Forelimb muscle (tissue), 1 donor: ENCODE data around the gene KDELR1. TPM values are rescaled to one million over a fixed set of nuclear protein-coding genes. Genes with fewer than 3 reads are reported as not detected.

Experiments
- DNase-seq: peaks from one replicate; pipeline ENCODE4 v3.0.0-alpha.2; 2013; ENCODE audit warnings: low read depth
- polyA plus RNA-seq: library from polyadenylated mRNA; unstranded; fragments of 120-200 nt; gene quantifications from one replicate; pipeline ENCODE4 v1.2.1, GENCODE V29; 2013; ENCODE audit not compliant: insufficient read length

Gene KDELR1
- polyA plus RNA-seq, 1 donor: 109 TPM

DNA sequence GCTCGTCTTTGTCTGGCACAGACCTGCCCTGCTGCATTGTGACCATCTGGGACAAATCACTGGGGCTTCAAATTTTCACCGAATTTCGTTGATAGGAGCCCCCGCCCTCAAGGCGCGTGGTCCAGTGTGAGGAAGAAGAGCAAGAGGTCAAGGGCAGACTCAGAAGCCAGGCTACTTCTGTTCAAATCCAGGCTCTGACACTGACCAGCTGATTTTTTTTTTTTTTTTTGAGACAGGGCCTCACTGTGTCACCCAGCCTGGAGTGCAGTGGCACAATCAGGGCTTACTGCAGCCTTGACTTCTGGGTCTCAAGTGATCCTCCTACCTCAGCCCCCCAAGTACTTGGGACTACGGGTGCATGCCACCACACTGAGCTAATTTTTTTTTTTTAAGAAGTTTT, 20.0 kb downstream of the KDELR1 start:
- DNase-seq: no peak

DNA sequence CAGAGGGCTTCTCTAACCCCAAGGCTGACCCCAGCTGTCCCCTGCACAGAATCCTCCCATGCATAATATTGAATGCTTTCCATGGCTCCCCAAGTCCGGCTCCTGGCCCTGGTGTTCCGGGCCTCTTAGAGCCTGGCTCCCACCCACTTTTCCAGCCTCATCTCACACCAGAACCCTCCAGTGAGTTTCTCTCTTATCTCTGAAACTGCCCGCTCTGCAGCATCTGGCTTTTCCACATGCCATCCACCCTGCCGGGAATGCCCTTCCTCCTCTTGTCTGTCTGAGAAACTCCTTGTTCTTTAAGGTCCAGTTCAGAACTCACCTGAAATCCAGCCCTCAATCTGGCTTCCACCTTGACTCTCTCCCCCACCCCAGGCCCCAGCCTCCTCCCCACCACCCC, 20.4 kb downstream of the KDELR1 start:
- DNase-seq: no peak

DNA sequence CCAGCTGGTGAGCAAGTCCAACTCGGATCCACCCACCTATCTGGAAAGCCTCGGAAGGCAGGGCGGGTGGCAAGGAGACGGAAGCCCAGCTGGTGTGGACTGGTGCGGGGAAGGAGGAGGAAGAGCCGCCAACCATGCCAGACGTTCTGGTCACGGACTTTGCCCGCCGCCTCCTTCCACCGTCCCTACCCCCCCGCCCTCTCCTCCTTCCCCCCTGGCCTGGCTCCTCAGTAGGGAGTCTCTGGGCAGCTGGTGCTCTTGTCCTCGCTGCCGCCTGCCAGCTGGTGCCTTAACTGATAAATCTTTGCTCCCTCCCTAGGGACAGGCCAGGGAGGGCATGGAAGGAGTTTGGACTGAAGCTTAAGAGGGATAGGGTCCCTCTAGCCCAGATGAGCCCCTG, 22.4 kb downstream of the KDELR1 start:
- no peak for DNase-seq

DNA sequence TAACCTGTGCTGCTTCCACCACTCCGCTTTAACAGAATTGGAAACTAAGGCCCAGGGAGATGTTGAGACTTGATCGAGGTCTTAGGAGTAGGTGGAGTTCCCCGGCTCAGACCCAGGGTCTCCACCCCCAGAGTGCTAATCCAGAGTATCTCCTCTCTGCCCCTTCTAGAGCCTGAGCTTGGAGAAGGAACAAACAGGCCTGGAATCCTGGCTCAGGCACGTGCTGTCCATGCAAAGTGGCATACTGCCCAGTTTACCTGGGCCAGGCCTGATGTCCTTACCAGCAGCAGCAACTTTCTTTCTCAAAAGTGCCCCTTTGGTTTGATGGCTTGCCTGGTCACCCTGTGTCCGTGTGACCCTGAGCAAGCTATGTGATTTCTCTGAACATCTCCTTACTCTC, 23.5 kb downstream of the KDELR1 start:
- no peak for DNase-seq

DNA sequence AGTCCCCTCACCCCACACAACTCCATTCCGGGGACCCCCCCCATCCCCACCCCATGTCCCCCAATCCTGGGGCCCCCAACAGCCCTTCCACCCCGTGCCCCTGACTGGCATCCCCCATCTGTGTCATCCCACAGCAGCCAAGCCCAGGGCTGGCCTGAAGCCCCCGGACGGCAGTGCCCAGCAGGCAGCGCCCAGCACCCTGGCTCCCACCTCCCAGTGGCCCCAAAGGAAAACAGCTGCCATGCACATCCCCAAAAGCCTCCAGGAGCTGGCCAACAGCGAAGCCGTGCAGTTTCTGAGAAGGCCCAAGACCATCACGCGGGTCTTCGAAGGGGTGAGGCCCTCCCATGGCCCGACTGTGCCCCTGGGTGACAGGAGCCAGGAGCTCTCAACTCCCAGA, 25.7 kb downstream of the KDELR1 start:
- no peak for DNase-seq

DNA sequence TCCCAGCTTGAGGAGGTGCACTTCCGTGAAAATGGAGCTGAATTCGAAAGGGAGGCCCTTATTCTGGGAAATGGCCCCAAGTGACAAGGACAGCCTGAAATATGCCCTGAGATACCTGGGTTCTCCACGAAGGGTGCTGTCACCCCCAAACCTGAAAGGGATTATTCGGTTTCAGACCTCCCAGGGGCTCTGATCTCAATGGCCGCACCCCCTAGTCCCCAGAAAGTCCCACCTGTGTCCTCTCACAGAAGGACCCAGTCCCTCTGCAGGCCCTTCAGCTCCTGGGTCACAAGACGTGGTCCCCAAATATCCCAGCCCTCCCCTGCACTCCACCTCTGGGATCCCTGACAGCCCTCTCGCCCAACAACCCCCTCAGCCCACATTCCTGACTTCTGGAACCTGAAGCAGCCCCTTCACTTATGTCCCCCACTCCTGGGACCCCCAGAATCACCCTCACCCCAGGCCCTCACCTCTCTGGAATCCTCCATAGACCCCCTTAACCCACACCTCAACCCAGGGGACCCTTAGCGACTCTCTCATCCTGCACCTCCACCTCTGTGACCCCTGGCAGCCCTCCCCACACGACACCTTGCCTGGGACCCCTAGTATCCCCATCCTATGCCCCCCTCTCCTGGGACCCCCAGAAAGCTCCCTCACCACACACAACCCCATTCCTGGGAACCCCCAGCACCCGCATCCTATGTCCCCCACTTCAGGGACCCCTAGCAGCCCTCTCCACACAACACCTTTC, 26.6 kb downstream of the KDELR1 start:
- DNase-seq: no peak

DNA sequence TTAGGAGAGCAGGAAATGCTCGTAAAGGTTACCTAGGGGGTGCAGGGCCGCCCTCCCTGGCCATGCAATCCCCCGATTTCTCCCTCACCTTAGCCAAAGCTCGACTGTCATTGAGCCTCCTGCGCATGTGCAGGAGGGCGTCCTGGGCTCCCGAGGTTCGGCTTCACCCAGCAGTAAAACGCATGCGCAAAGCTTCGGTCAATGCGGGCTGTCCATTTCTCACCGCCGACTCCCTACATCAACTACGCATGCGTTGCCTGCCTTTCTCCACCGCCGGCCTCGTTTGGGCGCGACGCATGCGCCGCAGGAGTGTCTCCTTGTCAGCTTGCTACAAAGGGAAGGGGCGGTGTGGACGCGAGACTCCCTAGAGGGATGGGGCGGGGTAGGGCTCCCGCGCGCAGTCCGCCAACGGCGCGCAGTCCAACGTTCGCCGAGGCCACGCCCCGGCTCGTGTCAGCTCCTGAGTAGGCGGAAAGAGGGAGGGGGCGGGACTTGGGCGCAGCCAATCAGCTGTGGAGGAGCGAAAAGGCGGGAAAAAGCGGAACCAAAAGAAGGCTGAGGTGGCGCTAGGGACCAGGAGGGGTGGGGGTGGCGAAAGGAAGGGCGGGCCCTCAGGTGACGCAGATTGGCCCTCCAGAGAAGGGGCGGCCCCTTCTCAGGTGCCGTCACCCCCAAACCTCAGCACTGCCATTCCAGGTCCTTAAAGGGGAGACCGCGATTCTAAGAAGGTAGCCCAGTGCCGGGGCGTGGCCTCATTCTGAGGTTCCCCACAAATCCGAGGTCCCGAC, 27.3 kb downstream of the KDELR1 start, which contains the start of the genes SYNGR4 and TMEM143:
SYNGR4 (plus strand) TSS at position 558 of the 788 bp plus-strand sequence. CDS start 1,476 bp downstream, outside the sequence.
TMEM143 (minus strand) TSS at position 131 of the 788 bp plus-strand sequence; CDS start at position 111, 20 bp downstream.
- peak; percentile 100 for DNase-seq

DNA sequence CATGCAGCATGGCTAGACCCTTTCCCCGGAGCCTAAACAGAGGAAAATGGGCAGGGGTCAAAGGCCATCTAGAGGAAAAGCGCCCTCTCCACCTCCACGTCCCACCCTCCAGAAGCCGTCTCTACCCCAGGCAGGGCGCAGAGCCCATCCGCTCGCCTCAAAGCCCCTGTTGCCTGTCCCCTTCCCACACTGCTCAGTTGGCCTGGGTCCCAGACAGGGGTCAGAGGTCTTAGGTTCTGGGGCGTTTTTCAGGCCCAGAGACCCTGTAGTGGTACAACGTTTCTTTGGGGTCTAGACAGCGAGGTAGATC, 27.9 kb downstream of the KDELR1 start:
- no peak for DNase-seq

DNA sequence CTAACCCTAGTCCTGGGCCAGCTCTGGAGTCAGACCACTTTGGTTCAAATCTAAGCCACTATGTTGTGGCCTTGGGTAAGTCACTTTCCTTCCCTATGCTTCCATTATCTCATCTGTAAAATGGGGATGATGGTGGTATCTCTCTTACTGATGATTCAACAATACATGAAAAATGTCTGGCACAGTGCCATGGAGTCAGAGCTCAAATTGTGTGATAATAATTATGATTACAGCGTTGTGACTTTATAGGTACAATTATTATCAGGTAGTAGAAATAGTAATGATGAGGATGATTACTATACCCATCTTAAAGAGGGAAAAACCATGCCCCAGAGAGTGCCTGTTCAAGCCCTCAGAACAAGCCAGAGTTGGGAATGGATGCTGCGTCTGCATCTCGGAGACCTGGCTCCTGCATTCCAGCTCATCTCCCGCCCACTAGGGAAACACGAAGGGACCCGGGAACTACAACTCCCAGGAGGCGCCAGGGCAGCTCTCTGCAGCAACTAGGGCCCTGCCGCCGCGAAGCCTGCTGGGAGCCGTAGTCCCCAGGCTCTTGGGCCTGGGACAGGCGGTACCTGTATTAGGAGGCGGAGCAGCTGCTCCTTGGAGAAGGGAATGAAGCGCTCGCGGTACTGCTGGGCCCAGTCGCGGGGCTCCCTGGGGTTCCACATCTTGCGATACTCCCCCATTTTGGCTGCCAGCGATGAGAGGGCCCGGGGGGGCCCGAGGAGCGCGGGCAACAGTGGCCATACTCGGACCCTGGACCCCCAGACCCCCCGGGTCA, 28.4 kb downstream of the KDELR1 start:
- peak; percentile 86 for DNase-seq

DNA sequence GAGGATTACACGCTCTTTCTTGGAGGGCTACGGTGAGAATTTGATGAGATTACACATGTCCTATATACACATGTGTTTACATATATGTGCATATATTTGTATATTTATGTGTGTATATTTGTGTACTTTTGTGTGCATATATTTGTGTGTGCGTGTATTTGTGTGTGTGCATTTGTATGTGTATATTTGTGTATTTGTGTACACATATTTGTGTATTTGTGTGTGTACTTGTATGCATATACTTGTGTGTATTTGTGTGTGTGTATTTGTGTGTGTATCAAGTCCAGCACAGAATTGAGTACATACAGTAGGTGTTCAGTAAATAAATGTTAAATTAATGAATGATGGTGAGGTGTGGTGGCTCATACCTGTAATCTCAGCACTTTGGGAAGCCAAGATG, 29.4 kb downstream of the KDELR1 start:
- DNase-seq: no peak

DNA sequence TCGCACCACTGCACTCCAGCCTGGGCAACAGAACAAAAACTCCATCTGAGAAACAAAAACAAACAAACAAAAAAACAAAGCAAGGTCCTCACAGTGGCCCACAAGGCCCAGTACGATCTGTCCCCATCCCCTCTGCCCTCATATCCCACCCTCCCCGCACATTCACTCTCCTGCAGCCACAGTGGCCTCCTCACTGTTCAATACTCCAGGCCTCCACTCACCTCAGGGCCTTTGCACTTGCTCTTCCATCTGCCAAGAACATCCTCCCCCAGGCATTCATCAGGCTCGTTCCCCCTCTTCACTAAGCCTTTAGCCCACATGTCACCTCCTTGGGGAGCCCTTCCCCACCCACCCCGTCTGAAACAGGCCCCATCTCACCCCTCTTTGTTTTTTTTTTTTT, 32.2 kb downstream of the KDELR1 start:
- DNase-seq: no peak

DNA sequence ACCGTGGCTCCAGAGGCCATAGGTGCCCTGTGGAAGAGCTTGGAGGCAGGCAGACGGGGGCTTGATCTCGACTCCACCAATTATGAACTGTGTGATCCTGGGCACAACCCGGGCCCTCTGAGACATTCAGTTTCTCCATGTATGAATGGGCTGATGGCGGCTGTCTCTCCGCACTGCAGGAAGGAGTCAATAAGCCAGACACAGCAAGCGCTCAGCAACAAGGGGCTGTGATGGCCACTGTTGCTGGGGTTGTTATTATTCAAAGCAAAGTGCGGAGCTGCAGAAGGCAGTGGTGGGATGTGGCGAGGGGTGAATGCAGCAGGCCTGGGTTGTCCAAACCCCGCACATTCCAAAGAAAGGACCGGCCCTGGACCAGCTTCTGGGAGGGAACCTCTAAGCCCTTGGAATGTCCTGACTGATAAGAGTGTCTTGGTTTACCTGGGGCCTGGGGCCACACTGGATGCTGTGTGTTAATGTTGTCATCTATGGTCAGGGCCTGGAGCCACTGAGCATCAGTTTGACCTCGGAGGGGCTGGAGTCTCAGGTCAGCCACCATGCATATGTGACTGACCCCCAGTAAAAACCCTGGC, 35.9 kb downstream of the KDELR1 start:
- no peak for DNase-seq

DNA sequence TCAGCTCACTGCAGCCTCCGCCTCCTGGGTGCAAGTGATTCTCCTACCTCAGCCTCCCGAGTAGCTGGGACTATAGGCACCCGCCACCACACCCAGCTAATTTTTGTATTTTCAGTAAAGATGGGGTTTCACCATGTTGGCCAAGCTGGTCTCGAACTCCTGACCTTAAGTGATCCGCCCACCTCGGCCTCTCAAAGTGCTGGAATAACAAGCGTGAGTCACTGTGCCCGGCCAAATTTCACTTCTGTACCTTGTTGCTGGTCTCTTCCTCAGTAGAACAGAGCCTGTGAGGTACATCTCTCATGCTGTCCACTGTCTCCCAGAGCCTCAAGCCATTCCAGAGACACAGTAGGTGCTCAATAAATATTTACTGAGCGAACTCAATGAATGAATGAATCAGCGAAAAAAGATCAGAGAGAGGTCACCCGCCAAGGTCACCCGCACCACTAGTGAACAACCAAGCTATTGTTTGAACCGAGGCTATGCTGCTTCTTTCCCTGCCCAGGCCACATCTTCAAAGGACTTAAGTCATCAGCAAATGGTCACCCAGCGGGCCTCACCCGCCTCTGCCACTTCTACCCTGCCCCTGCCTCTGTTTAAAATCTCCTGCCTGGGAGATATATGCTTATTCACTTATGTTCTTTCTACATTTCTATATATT, 36.9 kb downstream of the KDELR1 start:
- no peak for DNase-seq

DNA sequence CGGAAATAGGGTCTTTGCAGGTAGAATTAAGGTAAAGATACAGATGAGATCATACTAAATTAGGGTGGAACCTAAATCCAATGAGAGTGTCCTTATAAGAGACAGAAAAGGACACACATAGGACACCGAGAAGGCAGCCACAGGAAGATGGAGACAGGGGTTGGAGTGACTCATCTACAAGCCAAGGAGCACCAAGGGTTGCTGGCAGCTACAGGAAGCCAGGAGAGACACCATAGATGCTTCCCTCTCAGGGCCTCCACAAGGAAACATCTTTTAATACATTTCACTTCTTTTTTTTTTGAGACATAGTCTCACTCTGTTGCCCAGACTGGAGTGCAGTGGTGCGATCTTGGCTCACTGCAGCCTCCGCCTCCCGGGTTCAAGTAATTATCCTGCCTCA, 37.7 kb downstream of the KDELR1 start:
- DNase-seq: no peak

DNA sequence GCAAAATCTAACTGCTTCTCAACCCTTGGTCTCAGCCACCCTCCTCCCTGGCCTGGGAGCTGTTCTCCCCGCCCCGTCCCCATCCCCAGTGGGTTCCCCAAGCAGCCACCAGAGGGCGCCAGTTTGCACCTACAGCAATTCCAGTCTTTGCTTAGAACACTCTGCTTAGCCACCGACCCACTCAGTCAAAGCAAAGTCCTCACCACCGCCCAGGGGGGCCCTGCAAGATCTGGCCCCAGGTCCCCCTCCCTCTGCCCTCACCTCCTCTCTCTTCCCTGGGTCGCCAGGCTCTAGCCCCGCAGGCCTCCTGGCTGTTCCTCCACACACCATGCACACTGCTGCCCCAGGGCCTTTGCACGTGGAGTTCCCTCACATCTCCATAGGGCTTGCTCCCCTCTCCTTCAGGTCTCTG, 40.0 kb downstream of the KDELR1 start:
- DNase-seq: no peak

DNA sequence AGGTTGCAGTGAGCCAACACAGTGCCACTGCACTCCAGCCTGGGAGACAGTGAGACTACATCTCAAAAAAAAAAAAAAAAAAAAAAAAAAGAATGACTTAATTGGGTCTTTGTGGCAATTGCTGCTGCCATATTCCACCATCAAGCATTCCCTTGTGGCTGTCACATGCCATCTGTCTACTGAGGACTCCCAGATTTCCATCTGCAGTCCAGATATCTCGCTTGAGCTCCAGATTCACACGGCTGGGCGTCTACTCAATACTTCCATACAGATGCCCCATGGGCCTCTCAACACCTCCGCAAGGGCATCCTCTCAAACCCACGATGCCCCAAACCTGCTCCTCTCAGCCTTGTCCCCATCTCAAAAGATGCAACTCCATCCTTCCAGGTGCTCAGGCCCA, 40.5 kb downstream of the KDELR1 start:
- no peak for DNase-seq

DNA sequence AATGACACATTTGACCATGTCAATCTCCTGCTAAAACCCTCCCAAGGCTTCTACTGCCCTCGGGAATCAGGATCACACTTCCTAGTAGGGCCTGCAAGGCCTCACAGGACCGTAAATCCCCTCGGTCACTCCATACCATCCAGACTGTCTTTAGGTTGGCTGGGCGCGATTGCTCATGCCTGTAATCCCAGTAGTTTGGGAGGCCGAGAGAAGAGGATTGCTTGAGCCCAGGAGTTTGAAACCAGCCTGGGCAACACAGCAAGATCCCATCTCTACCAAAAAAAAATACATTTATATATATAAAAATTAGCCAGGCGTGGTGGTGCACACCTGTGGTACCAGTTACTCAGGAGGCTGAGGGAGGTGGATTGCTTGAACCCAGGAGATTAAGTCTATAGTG, 42.6 kb downstream of the KDELR1 start:
- no peak for DNase-seq

DNA sequence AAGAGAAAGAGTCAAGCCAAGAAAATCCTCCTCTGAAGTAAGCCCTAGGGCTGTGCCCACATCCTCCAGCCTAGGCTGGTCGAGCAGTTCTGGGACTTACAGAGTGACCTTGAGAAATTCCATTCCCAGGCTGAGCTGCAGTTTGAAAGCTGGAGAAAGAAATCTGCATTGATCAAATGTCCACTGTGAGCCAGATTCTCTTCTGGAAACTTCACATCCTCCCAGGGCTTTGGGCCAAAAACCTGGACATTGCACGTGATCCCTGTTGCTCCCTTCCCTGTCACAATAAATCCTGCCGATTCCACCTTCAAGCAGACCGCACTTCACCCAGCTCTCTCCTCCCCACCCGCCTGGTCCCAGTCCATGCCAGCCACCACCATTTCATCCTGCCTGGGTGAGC, 43.3 kb downstream of the KDELR1 start:
- DNase-seq: no peak

DNA sequence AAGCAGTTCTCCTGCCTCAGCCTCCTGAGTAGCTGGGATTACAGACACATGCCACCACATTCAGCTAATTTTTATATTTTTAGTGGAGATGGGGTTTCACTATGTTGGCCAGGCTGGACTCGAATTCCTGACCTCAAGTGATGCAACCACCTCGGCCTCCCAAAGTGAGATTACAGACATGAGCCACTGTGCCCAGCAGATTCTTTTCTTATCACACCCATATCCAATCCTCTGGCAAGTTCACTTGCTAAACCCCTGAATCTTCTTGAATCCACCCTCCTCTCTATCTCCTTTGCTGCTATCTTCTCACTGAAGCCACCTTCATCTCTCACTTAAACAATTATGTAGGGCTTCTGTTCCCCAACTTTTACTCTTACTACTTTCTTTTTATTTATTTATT, 45.2 kb downstream of the KDELR1 start:
- DNase-seq: no peak

DNA sequence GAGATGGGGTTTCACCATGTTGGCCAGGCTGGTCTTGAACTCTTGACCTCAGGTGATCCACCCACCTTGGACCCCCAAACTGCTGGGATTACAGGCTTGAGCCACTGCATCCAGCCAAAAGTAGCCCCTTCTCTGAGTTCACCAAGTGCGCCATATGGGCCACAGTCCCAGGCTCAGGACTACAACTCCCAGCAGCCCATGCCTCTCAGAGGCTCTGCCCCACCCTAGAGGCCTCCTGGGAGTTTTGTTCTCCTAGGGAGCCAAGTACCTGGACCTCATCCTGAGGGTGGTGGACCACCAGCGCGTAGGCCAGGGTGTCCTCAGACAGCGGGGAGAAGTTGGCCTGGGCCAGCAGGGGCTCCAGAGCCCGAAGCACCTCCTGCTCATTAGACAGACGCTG, 46.5 kb downstream of the KDELR1 start:
- no peak for DNase-seq

DNA sequence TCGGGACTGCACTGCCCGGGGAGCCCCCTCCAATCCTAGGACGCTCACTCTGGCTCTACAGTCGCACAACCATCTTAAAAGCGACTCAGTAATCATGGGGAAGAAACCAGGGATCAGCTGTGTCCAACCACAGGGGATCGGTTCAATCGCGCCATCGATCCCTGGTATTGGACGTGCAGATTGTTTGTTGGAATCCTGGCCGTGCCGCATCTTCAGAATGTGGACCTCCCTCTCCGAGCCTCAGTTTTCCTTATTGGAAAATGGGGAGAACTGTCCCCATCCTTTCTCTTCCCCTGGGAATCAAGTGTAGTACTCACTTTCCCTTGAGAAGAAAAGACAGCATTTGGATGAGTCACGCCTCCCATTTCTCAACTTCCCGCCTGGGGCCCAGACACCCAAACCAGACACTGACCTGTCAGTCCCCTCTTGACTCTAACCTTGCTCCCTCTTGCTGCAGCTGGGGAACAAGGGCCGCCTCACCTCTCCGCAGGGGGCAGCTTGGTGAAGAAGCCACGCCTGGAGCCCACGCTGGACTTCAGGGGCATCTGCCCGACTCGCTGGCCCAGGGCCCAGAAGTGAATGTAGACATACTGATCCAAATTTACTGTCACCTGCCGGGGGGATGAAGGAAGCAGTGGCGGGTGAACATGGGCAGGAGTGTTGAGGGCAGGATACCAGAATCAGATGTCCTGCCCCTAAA, 48.4 kb downstream of the KDELR1 start:
- no peak for DNase-seq
